CD4-positive, alpha-beta T cell treated with Interleukin-12 subunit alpha and Interleukin-12 subunit beta, for 1 hour (primary cell): ENCODE results near the gene MARVELD1.

ENCODE experiments used
- DNase-seq: peaks from one replicate; pipeline ENCODE4 v3.0.0-alpha.2; 2020

MARVELD1 gene

DNA sequence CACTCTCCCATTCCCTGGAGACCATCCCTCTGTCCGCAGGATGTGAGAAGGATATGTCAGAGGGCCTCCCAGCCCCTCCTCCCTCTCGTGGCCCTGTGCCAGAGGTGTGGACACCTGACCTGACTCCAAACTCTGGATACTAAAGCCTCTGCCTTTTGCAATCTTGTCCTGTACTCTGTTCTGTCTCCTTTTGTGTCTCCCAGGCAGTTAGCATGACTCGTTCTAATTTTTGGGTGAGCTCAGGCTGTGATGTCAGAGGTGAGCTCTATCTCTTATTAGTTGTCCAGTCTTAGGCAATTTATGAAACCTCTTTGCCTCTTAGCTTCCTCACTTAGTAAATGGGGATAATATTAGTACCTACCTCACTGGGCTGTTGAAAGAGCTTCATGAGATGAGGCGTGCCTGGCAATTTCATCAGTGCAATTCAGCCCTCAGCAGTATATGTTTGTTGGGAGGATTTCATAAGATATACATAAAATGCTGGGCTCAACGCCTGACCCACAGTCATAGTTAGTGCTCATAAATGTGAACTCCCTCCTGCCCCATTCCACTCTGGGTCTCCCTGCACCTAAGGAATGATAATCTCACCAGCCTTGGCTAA is 10.9 kb downstream of the MARVELD1 start:
- no peak for DNase-seq

DNA sequence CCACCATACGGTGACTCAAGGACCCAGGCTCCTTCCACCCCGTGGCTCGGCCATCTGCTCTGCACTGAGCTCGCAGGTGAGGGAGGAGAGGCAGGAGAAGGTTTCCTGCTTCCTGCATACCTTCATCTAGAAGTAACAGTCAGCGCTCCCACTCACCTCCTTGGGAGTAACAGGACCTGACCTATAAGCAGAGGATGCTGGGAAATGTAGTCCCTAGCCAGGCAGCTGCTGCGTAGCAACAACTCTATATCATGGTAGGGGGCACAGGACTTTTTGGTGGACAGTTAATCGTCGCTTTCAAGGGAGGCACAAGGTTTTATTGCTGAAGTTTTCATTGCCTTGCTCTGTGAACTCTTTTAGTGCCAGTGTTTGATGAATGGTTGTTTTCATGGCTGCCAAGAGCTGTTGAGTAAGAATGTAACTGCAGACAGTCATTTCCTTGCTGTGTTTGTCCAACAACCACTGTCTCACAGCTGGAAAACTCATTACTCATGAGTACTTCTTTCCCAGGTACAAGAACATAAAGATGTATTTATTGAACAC is 13.2 kb downstream of the MARVELD1 start:
- no peak for DNase-seq

DNA sequence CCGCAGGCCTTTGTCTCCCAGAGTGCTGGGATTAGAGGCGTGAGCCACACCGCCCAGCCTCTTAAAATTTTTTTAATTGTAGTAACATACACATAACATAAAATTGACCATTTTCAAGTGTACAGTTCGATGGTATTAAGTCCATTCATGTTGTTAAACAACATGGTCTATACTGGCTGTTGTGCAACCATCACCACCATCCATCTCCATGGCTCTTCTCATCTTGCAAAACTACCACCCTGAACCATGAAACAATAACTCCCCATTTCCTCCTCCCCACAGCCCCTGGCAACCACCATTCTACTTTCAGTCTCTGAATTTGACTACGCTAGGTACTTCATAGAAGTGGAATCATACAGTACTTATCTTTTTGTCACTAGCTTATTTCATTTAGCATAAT is 15.5 kb downstream of the MARVELD1 start:
- no peak for DNase-seq

DNA sequence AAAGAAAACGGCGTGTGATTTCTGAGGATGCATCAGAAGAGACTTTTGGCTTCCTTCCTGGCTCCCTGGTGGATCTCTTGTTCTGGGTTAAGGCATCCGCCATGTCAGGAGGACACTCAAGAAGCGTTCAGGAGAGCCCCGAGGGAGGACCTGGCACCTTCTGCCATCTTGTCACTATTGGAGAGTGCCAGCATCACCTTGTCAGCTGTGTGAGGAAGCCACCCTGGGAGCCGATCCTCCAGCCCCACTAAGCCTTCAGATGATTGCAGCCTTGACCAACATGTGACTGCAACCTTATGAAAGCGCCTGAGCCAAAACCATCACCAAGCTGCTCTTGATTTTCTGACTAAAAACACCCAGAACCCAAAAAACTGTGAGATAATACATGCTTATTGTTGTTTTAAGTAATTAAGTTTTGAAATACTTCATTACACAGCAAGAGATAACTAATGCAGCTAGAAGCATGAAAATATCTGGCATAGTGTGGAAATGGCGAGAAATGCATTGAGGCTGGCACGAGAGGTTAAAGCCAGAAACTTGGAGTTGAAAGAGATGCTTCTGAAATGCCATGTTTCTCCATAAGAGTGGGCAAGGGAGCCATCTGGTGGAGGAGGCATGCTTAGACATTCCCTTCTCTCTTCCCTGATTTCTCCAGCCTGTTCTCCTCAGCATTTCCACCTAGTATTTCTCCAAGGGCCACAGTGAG is 18.0 kb downstream of the MARVELD1 start:
- peak; percentile 67 for DNase-seq

DNA sequence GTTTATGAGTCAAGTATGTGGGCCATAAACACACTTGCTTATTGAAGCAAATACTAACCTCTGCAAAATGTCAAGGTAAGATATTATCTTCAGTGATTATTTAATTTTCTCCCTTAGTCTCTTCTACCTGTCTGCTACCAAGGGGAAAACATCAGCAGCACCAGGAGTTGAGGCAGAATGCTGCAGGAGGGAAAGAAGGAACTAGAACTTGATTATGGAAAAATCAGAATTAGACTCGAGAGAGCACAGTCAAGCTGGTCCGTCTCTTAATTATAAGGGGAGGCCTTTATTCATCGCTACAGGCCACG is 18.5 kb downstream of the MARVELD1 start:
- no peak for DNase-seq

DNA sequence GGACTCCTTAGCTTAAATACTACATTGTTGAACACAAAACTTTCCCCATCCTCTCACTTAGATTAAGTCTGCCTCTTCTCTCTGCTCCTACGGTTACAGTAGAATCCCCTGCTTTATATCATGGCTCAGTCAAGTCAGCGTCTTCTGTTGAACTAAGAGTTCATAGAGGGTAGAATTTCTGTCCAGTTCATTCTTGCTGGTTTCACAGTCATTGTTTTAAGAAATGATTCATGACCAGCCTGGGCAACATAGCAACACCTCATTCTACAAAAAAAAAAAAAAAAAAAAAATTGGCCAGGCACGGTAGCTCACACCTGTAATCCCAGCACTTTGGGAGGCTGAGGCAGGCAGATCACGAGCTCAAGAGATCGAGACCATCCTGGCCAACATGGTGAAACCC is 19.7 kb downstream of the MARVELD1 start:
- DNase-seq, result no peak

DNA sequence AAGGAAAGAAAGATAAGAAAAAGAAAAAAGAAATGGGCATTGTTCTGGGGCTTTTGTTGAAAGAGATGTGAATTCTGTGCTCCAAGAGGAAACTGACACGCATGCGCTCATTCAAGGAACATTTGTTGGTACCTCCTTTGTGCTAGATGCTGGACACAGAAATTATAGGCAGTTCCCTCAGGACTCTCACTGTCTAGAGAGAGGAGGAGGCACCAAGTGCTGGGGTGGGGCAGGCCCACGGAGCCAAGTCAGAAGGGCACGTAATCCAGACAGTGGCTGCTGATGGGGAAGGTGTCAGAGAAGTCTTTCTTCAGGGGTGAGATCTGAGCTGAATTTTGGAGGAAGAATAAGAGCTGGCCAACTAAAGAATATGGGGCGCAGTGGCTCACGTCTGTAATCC is 20.5 kb downstream of the MARVELD1 start:
- DNase-seq, result no peak

DNA sequence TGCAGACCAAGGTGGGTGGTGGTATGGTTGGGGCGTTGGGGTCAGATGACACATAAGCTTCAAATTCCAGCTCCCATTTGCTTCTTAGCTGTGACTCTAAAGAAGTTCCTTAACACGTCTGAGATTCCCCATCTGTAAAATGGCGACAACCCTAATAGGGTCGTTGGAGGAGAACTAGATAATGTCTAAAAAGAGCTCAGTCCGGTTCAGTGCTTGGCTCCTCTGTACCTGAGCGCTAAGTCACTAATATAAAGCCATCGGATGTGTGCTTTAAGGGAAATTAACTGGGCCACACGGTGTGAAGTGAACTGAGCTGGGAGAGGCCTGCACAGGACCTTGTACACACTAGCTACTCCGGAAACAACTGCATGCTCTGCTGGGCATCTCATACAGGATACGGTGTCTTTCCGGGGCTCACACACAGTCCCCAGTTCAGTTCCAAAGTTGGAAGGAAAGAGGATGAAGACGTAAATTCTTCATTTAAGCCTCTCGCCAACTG is 22.9 kb downstream of the MARVELD1 start:
- no peak for DNase-seq

DNA sequence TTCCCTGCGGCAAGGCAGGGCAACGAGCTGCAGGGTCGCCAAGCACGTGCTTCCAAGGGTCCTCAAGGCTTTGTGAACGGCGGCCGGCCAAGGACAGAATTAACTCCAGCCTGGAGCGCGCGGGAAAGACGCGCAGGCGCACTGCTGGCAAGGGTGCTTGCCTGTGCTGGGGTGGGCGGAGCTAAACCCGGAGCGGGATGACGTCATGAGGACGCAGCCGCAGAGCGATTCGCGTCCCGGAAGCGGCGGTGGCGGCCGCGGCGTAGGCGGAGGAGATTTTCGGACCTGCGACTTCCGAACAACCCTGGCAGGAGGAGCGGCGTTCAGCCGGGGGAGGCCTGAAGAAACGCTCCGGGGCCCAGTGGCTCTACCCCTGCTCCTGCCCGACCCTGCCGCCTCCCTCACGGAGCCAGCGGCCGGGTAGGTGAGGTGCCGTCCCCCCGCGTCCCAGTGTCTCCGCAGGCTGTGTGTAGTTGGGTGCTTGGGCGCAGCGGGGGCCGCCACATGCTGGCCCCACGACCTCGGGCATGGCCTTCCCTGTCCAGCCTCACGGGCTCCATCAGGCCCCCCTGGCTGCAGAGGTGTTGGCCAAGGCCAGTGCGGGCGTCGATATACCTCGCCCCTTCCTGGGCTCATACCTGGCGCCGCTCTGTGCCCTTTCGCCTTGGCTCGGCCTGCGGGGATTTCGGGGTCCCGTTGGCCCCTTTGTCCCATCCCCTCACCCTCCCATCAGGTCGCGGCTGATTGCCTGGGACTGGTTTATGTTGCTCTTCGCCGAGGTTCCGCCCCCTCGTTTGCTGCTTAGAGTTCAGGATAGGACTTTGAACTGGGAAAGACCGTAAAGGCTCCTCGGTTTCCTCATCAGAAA is 23.6 kb downstream of the MARVELD1 start, which contains the start of gene ZFYVE27:
Gene ZFYVE27, plus strand, starts transcription at position 227 of the 868 bp plus-strand sequence. CDS start 1,350 bp downstream, outside the sequence.
- peak; percentile 96 for DNase-seq

DNA sequence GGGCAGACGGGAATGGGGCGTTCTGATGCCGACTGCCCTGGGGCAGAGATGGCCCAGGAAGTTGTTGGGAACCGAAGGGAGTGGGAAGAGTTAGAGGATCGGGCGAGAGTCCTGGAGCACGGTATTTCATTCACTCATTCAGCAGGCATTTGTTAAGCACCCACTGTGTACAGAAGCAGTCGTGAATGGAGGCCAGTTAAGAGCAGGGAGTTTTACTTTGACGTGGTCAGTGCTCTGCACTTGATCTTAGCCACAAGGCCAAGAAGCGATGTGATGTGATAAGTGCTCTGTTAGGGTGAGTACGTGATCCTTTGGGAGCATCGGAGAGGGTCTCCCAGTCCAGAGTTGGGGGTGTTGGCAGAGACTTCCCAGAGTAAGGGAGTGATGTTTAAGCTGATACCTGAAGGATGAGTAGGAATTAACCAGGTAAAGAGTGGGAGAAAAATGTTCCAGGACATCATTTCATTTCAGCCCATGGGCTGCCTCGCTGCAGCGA is 24.3 kb downstream of the MARVELD1 start:
- no peak for DNase-seq

DNA sequence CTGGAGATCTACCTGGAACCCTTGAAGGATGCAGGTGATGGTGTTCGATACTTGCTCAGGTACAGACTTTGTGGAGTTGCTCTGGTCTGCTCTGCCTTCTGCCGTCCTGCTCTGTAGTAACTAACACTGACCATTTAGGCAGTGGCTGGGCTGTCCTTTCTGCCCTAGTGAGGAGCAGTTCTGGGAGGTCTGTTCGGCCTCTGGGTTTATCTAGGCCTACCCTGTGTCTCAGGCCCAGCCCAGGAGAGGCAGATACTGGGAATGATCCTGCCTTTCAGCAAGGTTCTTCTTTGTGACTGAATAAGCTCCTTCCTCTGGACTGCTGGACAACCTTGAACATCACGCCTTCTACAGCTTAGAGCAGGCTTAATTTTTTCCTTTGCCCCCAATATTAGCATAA is 25.1 kb downstream of the MARVELD1 start:
- DNase-seq, result no peak

DNA sequence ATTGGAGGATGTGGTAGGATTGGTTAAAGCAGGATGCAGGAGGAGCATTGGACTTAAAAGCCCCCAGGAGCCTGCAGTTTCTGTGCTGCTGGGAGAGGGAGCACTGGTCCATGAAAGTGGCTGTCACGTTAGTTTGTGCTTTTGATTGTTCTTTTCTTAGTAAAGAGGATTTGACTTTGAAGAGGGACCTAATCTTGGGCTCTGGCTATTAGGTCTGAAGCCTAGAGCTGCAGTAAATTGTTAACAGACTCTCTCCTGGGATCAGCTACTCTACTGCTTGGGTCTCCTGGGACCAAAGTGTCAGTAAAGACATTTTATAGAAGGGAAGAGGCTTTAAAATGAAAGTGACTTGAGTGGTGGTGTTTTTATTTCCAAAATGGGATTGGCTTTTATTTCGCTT is 27.1 kb downstream of the MARVELD1 start:
- no peak for DNase-seq

DNA sequence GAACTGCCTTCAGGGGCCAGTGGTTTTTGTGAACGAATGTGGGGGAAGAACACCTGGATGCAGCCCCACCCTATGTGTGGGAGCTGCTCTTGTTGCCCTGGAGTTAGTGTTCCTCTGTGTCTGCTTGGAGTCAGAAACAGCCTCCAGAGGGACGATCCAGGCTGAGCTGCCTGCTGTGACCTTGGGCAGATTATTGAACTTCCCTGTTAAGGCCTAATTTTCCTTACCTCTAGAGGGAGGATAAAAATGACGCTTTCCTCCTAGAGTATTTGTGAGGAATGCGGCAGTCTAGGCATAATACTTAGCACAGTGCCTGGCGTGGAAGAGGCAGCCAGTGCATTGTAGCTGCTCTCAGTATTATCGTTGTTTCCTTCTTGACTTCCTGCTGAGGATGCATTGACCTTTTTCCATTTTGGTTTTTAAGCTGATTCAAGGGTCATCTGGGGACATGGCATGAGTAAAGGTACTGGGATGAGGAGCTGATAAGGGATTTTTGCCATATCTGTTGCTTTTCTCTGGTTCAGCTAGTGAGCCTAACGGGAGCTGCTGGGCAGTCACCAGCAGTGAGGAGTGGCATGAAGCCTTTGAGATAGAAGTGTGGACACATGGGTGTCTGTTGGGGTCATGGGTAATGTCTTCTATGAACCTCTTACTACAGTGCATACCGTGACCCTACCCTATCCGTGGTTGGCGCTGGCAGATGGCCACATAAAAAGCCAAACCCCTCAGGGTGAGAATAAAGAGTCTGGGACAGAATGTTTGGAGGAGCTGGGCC is 29.8 kb downstream of the MARVELD1 start:
- DNase-seq, result no peak

DNA sequence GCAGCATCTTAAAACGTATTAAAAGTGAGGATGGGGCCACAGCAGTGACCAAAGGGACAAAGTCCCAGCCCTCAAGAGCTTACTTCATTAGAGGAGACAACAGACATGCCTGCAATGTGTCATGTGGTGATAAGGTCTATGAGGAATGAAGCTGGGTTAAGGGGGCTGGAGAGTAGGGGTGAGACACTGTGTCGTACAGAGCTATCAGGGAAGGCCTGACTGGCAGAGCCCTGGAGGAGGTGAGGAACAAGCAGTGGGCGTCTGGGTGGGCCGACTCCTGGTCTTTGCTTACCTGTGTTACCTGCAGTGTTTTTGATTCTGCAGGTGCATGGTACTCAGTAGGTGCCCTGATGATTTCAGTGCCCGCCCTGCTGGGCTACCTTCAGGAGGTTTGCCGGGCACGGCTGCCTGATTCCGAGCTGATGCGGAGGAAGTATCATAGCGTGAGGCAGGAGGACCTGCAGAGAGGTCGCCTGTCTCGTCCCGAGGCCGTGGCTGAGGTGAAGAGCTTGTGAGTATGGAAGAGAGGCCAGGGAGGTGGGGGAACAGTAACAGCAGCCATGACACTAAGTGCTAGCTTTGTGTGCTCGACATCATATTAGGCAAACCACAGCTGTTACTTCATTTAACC is 31.0 kb downstream of the MARVELD1 start:
- no peak for DNase-seq

DNA sequence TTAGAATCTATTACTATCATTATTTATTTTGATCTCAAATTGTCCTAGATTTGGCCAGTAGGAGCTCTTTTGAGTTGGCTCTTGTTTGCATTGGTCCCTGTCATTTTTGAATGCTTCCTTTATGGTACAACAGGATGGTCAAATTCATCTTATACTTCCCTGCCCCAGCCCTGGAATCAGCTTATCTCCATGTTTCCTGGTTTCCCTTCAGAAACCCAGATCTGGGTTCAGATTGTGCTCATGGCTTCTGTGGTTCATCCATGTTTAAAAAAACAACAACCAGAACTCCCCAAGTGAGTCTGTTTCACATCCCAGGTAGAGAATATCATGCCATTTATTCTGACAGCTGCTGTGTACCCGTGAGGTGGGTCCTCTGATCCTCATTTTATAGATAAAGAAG is 34.0 kb downstream of the MARVELD1 start:
- DNase-seq, result no peak

DNA sequence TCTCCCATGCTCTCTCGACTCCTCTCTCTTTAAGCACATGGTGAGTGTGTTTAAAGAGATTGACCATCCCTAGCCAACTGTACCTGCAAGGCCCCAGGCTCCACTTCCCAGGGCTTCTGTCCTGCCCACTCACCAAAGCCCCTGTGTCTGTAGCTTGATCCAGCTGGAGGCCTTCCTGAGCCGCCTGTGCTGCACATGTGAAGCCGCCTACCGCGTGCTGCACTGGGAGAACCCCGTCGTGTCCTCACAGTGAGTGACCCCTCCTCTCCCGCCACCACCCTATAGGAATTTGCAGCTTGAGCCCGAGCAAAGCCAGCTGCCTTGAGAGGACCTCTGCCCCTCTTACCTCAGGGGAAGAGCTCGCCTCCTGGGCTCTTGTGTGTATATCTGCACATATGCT is 34.6 kb downstream of the MARVELD1 start:
- no peak for DNase-seq

DNA sequence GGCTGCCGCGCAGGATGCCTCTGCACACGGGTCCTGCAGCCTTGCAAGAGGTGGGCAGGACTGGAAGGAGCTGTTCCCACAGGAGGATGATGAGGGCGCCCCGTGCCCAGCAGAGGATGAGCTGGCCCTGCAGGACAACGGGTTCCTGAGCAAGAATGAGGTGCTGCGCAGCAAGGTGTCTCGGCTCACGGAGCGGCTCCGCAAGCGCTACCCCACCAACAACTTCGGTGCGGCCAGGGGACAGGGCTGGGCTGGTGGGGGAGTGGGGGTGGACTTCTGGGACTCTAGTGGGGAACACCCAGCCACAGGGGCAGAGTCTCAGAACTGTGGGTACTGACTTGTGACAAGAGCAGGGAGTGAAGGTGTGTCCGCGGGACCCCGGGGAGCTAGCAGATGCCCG is 39.4 kb downstream of the MARVELD1 start:
- no peak for DNase-seq

DNA sequence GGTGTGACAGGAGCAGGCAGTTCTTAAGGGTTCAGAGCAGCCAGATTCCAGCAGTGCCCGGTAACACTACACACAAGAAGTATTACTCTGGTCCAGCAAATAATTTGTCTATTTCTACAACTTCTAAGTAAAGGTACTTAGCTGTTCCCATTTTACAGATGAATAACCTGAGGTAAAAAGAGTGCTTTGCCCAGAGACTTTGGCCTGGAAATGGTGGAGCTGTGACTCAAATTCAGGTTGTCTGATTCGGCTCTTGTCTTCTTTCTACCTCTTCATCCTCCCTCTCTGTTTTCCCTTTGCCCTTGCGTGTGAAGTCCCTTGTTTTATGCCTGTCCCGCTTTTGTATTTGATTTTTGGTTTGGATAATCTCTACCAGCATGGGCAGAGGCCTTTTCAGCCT is 41.2 kb downstream of the MARVELD1 start:
- no peak for DNase-seq

DNA sequence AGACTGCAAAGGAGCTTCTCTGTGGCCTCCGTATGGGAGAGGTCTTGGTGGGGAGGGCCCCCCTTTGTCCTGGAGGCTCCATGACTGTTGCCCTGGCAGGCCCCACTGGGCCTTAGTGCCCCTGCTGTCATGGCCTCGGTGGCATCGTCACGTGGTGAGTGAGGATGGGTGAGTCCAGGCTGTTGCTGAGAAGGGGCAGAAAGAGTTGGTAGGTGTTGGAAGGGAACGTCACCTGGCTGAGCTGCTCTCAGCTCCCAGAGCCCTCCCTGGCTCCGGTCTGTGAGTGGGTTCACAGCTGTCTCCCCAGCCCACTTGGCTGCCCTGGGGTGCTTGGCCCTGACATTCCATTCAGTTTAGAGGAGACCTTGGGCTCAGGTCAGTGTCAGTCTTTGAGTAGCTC is 42.2 kb downstream of the MARVELD1 start:
- DNase-seq, result no peak

DNA sequence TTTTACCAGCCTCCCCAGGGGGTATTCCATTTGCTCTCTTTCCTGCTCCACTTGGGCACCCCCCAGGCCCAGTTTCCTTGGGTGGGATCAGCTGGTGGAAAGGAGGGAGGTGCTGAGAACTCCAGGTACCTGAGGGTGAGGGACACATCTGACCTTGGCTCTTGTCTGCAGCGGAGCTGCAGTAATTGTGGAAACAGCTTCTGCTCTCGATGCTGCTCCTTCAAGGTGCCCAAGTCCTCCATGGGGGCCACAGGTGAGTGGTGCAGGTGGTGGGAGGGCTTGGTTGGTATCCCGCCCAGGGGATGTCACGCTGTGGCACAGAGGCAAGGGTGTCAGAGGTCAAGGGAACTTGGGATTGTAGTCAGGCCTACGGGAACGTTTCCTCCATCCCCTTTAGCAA is 43.9 kb downstream of the MARVELD1 start:
- DNase-seq, result no peak

DNA sequence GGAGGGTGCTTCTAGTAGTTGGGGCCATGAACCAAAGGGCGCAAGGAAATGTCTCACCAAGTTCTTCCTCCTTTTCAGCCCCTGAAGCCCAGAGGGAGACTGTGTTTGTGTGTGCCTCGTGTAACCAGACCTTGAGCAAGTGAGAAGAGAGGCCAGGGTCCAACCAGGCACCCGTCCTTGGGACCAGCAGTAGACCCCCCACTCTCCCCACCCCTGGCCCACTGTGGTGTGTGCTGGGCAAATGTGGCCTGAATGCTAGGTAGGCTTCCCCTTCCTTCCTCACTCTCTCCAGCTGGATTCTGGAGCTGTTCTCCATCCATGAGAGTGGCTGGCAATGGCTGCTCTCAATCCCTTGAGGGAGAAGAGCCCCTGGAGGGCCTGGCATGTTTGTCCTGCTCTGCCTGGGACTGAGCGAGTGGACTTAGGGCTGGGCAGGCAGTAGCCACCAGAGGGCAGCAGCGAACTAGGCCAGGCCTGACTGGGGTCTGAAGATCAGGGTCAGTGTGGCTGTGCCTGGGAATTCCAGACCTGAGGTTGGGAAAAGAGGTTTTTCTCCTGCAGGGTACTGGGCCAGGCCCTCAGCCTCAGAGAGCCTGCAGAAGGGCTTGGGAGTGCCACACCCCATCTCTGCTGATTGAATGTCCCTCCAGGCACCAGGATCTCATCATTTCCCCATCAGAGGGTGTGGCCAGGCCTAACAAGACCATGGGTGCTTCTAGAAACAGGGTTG is 45.8 kb downstream of the MARVELD1 start:
- DNase-seq, result peak; percentile 46
